Posterior vena cava (tissue), 2 donors: Measurements from ENCODE around the gene FKBP1B. TPM values are rescaled to one million over a fixed set of nuclear protein-coding genes. Genes with fewer than 3 reads are reported as not detected.

Experiments used
- total RNA-seq, 2 donors: library from RNA; stranded (reverse); fragmentation: NEBNext Ultra II Directional; extraction: Animal tissue kit (Norgen Biotek cat#: 25700); gene quantifications; one replicate each; pipeline ENCODE4 v1.2.1, GENCODE V29; 2021
- donor health status: DM: yes; HTN: yes; CAD: no.
- donor health status: DM: yes; HTN: yes; CAD: no.

Gene FKBP1B
- total RNA-seq, 2 donors from 2014 or later: 3.9 to 5.9 TPM

Other genes with a start within 250 kb of the FKBP1B start
- 10 to 100 TPM; 21.8 to 28.8 TPM for gene ATAD2B, start 122.6 kb upstream of the FKBP1B start, total RNA-seq
- 10 to 100 TPM; 17.6 to 22.1 TPM for gene UBXN2A, start 109.3 kb upstream of the FKBP1B start, total RNA-seq
- not detected for gene MFSD2B, start 39.7 kb upstream of the FKBP1B start, total RNA-seq
- gene WDCP, start 2.4 kb upstream of the FKBP1B start, total RNA-seq: 1 to 10 TPM; 5.6 to 5.7 TPM
- 10 to 100 TPM; 59.3 to 66.7 TPM for gene SF3B6, start 26.6 kb downstream of the FKBP1B start, total RNA-seq
- 10 to 100 TPM in 1 of 2 donors, 1 to 10 TPM in 1; 9.8 to 23.5 TPM for gene TP53I3, start 35.1 kb downstream of the FKBP1B start, total RNA-seq
- gene PFN4, start 73.6 kb downstream of the FKBP1B start, total RNA-seq: 1 to 10 TPM in 1 of 2 donors, under 1 TPM in 1; 0.67 to 1.0 TPM
- 10 to 100 TPM; 33.8 to 38.2 TPM for gene FAM228B, start 73.7 kb downstream of the FKBP1B start, total RNA-seq
- 1 to 10 TPM; 1.1 to 2.2 TPM for gene FAM228A, start 125.3 kb downstream of the FKBP1B start, total RNA-seq